NK-92 treated with Interleukin-12 subunit alpha and Interleukin-12 subunit beta, amount 100 ng/mL, for 24 hours (cell line): Measurements from ENCODE around the gene GMEB1.
A peak's percentile ranks its signal among the peaks of the same experiment; 100 is the strongest.
"Not testable (repeated sequence)": the region's sequence is repeated elsewhere in the genome, so short reads cannot be mapped to it uniquely, and the experiment has no call there.

Experiments
- DNase-seq: peaks from one replicate; lab custom pipeline; 2025; lab: John Stamatoyannopoulos, UW

The GMEB1 gene, protein sequence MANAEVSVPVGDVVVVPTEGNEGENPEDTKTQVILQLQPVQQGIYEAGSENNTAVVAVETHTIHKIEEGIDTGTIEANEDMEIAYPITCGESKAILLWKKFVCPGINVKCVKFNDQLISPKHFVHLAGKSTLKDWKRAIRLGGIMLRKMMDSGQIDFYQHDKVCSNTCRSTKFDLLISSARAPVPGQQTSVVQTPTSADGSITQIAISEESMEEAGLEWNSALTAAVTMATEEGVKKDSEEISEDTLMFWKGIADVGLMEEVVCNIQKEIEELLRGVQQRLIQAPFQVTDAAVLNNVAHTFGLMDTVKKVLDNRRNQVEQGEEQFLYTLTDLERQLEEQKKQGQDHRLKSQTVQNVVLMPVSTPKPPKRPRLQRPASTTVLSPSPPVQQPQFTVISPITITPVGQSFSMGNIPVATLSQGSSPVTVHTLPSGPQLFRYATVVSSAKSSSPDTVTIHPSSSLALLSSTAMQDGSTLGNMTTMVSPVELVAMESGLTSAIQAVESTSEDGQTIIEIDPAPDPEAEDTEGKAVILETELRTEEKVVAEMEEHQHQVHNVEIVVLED

DNA sequence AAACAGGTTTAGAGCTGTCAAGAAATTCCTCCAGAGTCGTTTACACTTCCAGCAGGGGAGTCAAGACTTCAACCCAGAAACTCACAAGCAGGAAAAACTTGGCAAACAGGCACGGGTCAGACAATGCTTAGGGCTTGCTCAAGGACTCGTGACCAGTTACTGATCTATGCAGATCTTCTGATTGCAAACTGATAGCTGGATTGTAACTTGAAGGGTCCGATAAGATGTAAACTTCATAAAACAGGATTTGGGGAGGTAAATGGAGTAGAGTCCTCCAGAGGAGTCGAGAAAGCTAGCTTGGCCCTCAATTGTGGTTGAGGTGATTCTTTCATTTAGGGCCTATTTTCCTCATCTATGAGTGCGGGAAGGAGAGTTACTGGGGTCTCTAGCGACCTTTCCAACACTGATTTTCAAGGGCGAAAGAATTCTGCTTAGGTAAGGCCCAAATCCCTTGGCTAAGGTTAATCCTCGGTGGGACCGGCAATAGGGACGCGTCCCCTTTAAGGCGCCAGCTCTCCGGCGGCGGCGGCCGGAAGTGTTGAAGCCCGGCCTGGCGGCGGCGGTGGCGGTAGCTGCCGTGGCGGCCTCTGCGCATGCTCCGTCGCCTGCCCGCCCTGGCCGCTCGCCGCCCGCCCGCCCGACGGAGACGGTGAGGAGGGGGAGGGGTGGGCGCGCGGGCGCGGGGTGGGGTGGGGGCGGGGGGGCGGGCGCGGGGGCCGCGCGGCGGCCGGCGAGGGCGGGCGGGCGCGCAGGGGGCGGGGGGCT, at the start of gene GMEB1:
Gene GMEB1, plus strand, starts transcription at position 594 of the 765 bp plus-strand sequence. CDS start 14,829 bp downstream, outside the sequence.
- peak; percentile 85 for DNase-seq

- no peak for DNase-seq
Measured at GRCh38 chr1:28631713-28632112, 36.9 kb upstream of the GMEB1 start.

DNA sequence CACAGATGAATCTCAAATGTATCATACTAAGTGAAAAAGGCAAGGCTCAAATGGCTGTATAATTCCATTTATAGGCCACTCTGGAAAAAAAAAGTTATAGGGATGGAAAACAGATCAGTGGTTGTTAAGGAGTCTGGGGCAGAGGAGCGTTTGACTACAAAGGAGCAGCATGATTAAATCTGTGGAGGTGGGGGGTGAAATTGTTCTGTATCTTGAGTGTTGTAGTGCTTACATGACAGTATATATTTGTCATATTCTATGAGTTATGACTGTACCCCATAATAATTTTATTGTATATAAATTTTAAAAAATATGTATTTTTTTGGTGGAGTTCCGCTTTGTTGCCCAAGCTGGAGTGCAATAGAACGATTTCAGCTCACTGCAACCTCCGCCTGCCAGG, 36.0 kb upstream of the GMEB1 start:
- no peak for DNase-seq

GRCh38 chr1:28640766-28641165, 27.8 kb upstream of the GMEB1 start:
- DNase-seq, result no peak

DNA sequence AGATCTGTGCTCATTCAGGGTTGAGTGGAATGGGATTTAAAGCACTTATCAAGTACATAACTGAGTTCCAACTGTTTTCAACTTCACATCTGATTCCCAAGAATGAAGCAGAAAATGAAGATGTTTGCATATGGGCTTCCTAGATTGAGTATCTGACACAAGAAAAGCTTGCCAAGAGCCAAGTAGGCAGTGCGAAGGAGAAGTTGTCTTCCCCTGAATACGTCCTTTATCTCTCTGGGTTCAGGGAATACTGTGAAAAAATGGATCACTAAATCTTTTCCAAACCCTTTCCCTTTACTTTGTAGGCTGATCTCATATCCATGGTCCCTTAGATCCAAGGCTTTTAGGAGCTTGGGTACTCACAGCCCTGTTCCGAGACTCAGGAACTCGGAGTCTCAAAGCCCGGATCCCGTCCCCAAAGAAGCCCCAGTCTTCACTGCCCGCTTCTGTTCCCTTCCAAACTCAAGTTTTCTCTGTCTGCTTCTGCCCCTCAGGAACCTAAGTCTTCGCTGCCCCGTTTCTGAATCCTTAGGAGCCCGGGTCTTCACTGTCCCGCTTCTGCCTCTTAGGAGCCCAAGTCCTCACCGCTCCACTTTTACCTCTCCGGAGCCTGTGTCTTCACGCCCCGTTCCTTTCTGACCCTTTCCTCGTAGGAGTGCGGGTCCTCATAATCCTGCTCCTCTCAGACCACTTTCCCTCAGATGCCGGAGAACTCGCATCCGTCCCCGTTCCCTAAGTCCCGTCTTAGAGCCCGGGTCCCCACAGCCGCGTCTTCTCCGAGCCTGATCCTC, 26.3 kb upstream of the GMEB1 start:
- no peak for DNase-seq

DNA sequence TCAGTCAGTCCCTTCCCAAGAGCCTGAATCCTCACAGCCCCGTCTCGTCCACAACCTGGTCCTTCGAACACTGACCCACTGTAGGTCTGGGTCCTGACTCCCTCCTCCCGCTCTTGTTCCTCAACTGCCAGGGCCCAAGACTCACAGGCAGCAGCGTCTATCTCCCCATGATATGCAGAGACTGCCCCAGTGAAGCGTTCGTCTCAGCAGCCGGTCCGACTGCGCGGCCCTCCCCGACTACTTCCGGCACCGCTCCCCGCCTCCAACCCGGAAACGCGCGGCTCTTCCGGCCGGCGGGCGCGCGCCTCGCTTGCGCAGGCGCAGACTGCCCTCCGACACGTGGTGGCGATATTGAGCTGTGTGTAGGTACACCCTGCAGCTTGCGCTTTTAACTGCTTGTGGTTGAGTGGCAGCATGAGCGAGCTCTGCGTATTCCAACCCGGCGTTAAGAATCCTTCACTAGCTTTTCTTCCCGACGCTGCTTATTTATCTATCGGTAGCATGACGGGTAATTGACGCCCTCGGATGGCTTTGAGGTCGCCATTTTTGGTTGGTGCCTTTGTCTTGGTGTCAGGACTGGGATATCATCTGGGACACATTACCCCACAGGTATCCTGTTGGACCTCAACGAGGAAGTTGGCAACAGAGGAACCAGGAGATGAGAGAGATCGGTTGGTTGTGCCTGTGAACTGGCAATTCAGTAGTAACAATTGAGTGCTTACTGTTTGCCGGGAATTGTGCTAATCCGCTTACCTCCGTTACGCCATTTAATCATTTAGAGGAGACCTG, 25.5 kb upstream of the GMEB1 start, which contains the start of gene TAF12:
Gene TAF12, minus strand, starts transcription at position 221 of the 789 bp plus-strand sequence. CDS start 20,986 bp downstream, outside the sequence.
- peak; percentile 86 for DNase-seq

DNA sequence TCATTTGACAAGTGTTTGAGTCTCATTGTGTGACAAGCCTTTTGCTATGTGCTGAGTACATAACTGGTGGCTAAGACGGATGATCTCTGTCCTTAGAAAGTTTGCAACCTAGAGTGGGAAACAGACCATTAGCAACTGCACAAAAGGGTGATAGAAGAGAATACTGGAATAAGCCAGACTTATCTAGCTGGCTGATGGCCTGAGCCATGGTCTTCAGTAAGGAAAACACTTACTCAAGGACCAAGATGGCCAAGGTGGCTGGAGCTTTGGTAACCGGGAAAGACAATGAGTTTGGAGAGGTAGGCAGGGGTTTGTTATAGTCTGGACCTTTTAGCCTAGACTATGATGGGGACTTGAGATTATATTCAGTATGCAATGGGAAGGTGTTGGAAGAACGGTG, 24.1 kb upstream of the GMEB1 start:
- no peak for DNase-seq

GRCh38 chr1:28645406-28645805, 23.2 kb upstream of the GMEB1 start:
- DNase-seq, result not testable (repeated sequence)

GRCh38 chr1:28646040-28646439, 22.5 kb upstream of the GMEB1 start:
- no peak for DNase-seq

DNA sequence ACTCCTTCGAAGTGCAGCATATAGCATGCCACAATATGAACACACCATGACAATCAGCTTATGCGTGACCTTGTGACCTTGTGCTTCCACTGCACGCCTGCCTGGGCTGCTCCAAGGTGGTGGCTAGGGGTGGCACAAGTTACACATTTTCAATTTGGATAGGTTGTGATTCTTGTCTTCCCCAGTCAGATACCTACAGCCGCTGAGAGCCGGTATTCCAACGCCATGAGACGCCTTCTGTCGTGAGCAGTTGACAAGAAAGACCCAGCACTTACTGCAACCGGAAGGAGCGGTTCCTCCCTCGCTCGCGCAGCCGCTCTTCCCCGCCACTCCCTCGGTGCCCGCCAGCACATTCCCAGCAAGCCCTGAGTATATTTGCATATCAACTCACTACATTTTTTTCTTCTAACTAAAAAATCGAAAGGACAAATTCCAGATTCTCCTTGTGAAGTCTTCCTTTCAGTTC, 20.5 kb upstream of the GMEB1 start:
- DNase-seq, result peak; percentile 83

DNA sequence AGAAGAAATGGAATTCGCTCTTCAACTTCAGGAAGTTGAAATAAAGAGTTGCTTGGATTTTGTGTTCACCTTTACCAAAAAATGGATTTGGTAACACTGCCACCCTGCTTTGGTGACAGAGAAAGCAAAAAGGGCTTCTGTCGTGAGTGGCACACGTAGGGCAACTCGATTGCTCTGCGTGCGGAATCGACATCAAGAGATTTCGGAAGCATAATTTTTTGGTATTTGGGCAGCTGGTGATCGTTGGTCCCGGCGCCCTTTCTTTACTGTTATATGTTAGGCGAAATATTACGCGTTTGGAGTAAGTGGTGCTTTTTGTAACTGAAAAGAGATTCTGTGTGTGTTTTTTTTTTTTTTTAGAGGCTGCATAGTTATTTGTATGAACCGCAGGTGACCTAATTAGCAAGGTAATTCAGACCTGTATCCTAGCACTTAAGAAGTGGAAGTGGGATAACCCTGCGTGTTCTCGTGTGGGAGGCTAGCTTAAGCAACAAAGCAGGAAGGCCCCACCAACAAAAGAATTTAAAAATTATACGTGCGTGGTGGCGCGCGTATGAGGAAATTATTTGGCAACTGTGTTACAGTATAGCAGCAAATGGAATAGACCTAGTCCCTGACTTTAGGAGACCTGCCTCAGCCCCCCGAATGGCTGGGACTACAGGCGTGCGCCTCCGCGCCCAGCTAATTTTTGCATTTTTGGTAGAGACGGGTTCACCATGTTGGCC, 19.9 kb upstream of the GMEB1 start, which contains the start of gene RNU11:
Gene RNU11, plus strand, starts transcription at position 127 of the 725 bp plus-strand sequence.
- DNase-seq, result peak; percentile 76

DNA sequence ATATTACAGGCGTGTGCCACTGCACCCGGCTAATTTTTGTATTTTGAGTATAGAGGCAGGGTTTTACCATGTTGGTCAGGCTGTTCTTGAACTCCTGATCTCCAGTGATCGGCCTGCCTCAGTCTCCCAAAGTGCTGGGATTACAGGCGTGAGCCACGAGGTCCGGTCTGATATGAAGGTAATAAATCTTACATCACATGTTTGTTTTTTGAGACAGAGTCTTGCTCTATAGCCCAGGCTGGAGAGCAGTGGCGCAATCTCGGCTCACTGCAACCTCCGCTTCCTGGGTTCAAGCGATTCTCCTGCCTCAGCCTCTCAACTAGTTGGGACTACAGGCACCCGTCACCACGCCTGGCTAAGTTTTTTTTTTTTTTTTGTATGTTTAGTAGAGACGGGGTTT, 15.5 kb upstream of the GMEB1 start:
- not testable (repeated sequence) for DNase-seq

DNA sequence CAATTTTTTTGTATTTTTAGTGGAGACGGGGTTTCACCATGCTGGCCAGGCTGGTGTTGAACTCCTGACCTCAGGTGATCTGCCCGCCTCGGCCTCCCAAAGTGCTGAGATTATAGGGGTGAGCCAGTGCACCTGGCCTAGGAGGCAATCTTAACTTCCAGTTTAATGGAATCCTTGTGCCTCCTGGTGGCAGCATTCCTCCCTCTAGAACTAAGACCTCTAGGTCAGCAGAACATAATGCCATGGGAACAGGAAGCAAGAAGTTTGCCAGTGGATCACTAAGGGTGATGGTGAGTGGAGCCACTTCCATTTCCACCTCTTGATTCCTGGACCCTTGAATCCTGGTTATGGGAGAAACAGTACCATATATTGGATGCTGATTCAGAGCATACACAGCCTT, 14.7 kb upstream of the GMEB1 start:
- not testable (repeated sequence) for DNase-seq

- not testable (repeated sequence) for DNase-seq
Measured at GRCh38 chr1:28655448-28656311, 12.9 kb upstream of the GMEB1 start.

DNA sequence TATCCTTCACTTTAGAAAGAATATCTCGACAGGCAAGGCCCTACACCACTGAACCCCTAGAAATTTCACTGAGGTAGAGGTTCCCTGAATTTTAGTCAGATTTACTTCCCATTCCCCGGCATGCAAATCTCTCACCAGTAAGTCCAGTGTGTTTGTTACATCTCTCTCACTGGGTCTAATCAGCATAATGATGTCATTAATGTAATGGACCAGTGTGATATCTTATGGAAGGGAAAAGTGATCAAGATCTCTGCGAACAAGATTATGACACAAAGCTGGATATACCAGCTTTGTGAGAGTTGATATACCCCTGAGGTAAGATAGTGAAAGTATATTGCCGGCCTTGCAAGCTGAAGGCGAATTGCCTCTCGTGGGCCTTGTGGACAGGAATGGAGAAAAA, 12.2 kb upstream of the GMEB1 start:
- no peak for DNase-seq

DNA sequence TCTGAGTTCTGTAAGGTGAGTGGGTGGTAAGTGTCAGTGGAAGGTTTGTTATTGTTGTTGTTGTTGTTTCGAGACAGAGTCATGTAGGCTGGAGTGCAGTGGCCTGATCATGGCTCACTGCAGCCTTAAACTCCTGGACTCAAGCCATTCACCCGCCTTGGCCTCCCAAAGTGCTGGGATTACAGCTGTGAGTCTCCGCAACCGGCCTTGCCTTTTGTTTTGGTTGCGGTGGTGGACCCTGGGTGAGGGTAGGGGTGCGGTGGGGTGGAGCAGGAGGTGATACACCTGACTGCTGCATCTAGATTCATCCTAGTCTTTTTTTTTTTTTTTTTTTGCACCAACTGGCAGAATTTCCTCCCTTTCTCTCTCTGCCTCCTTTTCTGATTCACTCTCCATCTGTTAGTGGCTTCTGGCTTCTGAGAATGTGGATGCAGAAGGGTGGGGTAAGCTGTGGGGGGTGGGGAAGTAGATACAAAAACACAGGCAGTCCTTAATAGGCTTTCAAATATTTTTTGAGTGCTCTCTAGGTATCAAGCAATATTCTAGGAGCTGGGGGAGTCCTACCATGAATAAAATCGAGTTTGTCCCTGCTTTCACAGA, 4.6 kb upstream of the GMEB1 start:
- no peak for DNase-seq

DNA sequence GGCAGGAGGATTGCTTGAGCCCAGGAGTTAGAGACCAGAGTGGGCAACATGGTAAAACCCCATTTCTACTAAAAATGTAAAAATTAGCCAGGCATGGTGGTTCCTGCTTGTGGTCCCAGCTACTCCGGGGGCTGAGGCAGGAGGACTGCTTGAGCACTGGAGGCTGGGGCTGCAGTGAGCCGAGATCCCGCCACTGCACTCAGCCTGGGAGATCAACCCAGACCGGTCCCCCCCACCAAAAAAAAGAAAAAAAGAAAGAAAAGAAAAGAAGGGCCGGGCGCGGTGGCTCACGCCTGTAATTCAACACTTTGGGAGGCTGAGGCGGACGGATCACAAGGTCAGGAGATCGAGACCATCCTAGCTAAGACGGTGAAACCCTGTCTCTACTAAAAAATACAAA, 1.8 kb upstream of the GMEB1 start:
- no peak for DNase-seq

DNA sequence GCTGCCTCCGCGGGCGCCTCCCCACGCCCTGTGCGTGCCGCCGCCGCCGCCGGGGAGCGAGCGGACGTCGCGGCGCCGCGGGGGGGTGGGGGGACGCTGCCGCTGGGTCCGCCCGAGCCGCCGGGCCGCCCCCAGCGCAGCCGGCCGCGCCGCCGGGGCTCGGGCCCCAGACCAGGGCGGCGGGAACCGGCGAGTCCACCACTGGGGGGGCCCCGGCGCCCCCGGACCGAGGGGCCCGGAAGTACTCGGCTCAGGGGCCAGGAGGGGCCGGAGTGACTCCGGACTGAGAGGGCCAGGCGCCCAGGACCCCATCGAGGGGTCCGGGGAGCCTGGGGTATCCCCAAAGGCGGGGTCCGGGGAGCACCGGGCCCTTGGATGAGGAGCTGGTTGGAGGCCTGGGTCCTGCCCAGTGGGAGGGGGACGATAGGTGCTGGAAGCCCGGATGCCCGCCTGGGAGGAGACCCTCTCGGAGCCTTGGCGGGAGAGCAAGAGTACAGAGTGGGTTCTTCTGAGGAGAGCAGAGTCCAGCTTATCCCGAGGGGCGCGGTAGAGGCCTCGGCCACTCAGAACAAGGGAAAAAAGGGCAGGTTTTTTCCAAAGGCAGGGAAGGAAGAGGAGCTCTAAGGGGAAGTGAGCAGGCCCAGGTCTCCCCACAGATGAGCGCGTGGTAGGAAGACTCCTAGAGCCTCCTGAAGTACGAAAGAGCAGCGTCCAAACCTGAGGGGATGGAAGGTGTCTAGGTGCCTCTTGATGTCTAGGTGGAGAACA, 556 bp downstream of the GMEB1 start:
- peak; percentile 49 for DNase-seq
